22Rv1 (cell line): ENCODE measurements around the gene ADCY1.

Experiments
- ZFX ChIP-seq: fragments of 450-650 bp; IDR thresholded peaks from 2 replicates; pipeline ENCODE4 v1.6.1; 2017; ENCODE audit warnings: antibody characterized with exemption, borderline replicate concordance
- TF ChIP-seq, protein P1 (sequence below): fragments of 450-650 bp; IDR thresholded peaks from 2 replicates; pipeline ENCODE4 v1.5.1; 2017; ENCODE audit warnings: mild to moderate bottlenecking

DNA sequence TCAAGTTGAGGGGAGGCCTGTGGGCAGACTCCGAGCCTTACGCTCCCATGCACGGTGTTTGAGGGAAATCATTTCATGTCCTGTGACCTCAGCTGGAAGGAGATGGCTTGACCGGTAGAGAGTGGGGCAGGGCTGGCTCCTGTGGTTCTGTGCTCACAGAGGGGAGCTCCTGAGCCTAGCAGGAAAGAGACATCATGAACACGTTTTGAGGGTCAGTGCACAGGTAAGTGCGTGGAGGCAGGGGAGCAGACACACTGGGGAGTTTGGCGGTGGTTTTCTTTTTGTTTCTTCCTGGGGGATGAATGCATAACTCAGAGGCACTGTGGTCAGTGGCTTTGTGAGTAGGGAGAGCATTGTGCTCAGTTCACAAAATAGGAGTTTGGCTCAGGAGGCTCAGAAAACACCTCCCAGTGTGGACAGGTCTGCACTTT lies 22.5 kb downstream of the ADCY1 start:
- TF ChIP-seq, protein P1, sequence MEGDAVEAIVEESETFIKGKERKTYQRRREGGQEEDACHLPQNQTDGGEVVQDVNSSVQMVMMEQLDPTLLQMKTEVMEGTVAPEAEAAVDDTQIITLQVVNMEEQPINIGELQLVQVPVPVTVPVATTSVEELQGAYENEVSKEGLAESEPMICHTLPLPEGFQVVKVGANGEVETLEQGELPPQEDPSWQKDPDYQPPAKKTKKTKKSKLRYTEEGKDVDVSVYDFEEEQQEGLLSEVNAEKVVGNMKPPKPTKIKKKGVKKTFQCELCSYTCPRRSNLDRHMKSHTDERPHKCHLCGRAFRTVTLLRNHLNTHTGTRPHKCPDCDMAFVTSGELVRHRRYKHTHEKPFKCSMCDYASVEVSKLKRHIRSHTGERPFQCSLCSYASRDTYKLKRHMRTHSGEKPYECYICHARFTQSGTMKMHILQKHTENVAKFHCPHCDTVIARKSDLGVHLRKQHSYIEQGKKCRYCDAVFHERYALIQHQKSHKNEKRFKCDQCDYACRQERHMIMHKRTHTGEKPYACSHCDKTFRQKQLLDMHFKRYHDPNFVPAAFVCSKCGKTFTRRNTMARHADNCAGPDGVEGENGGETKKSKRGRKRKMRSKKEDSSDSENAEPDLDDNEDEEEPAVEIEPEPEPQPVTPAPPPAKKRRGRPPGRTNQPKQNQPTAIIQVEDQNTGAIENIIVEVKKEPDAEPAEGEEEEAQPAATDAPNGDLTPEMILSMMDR, result no peak
- no peak for TF ChIP-seq ZFX
